T-helper 9 cell (primary cell): ENCODE results near the gene USP20.
"Not testable (repeated sequence)": the region's sequence is repeated elsewhere in the genome, so short reads cannot be mapped to it uniquely, and the experiment has no call there.

Experiments used
- DNase-seq: peaks from one replicate; pipeline ENCODE4 v3.0.0-alpha.2; 2020
- total RNA-seq, 2 donors: gene quantifications; one replicate each; lab custom pipeline; 2026; lab: John Stamatoyannopoulos, UW

Gene USP20
- total RNA-seq = 139 to 160 reads per million in 2 donors

- peak; percentile 97 for DNase-seq
These were observed at the start of gene USP20, which contains the start of gene C9orf78 for GRCh38 chr9:129835128-129835859. TSS of gene USP20 (plus strand) at chr9:129835458. CDS start at chr9:129852556, 17,098 bp downstream. TSS of gene C9orf78 (minus strand) at chr9:129835275. CDS start at chr9:129835221, 54 bp downstream.

- DNase-seq = no peak
These were observed 49.4 kb upstream of the USP20 start for GRCh38 chr9:129785866-129786265.

- no peak for DNase-seq
These were observed 48.8 kb upstream of the USP20 start for GRCh38 chr9:129786481-129786880.

GRCh38 chr9:129794549-129794948 is 40.7 kb upstream of the USP20 start:
- no peak for DNase-seq

- not testable (repeated sequence) for DNase-seq
These were observed 39.2 kb upstream of the USP20 start for GRCh38 chr9:129796029-129796428.

GRCh38 chr9:129798973-129799372 is 36.3 kb upstream of the USP20 start:
- DNase-seq = no peak

- no peak for DNase-seq
These were observed 33.8 kb upstream of the USP20 start for GRCh38 chr9:129801504-129801903.

- DNase-seq = peak; percentile 94
These were observed 32.2 kb upstream of the USP20 start, which contains the start of gene TOR1B for GRCh38 chr9:129802833-129803675. TSS of gene TOR1B (plus strand) at chr9:129803184. CDS start at chr9:129803213, 29 bp downstream.

GRCh38 chr9:129803676-129804060 is 31.6 kb upstream of the USP20 start:
- DNase-seq = no peak

GRCh38 chr9:129806061-129806460 is 29.2 kb upstream of the USP20 start:
- no peak for DNase-seq

- no peak for DNase-seq
These were observed 25.9 kb upstream of the USP20 start for GRCh38 chr9:129809346-129809745.

- no peak for DNase-seq
These were observed 25.1 kb upstream of the USP20 start for GRCh38 chr9:129810116-129810515.

- no peak for DNase-seq
These were observed 24.5 kb upstream of the USP20 start for GRCh38 chr9:129810788-129811187.

- DNase-seq = no peak
These were observed 23.3 kb upstream of the USP20 start for GRCh38 chr9:129811967-129812363.

- no peak for DNase-seq
These were observed 22.9 kb upstream of the USP20 start for GRCh38 chr9:129812385-129812784.

GRCh38 chr9:129813661-129814060 is 21.6 kb upstream of the USP20 start:
- DNase-seq = no peak

GRCh38 chr9:129814432-129815223 is 20.6 kb upstream of the USP20 start:
- no peak for DNase-seq

GRCh38 chr9:129815278-129815677 is 20.0 kb upstream of the USP20 start:
- no peak for DNase-seq

GRCh38 chr9:129816501-129817435 is 18.5 kb upstream of the USP20 start:
- DNase-seq = no peak

GRCh38 chr9:129822898-129823541 is 12.2 kb upstream of the USP20 start:
- DNase-seq = peak; percentile 8

GRCh38 chr9:129823542-129823934 is 11.7 kb upstream of the USP20 start:
- no peak for DNase-seq
